Transverse colon (tissue), 4 donors: ENCODE measurements around the gene CBL. TPM values are rescaled to one million over a fixed set of nuclear protein-coding genes. Genes with fewer than 3 reads are reported as not detected.

Source experiments
- DNase-seq: peaks from one replicate; pipeline ENCODE4 v3.0.0-alpha.2; 2019
- H3K27ac ChIP-seq, 4 donors: fragments of 200-600 bp; sonication (generic); 2 replicates each; pipeline ENCODE4 v1.5.1; 2016 to 2018; ENCODE audit warnings: inconsistent platforms in 4 of 4
- H3K27me3 ChIP-seq: fragments of 200-600 bp; sonication (generic); 2 replicates; pipeline ENCODE4 v1.5.1; 2017; ENCODE audit warnings: inconsistent platforms
- H3K36me3 ChIP-seq, 4 donors: fragments of 200-600 bp; sonication (generic); 2 replicates each; pipeline ENCODE4 v1.5.1; 2017 to 2019; ENCODE audit warnings: inconsistent platforms in 4 of 4
- H3K4me1 ChIP-seq, 4 donors: fragments of 200-600 bp; sonication (generic); 2 replicates each; pipeline ENCODE4 v1.5.1; 2017 to 2020; ENCODE audit warnings: inconsistent platforms in 4 of 4
- H3K4me3 ChIP-seq, 4 donors: fragments of 200-600 bp; sonication (generic); 1 replicate in 1 of 4; 2 replicates in 3 of 4; pipeline versions ENCODE4 v1.5.1 to v1.6.1; 2017 to 2019; ENCODE audit warnings: inconsistent platforms in 4 of 4
- H3K9me3 ChIP-seq, 2 donors: fragments of 200-600 bp; sonication (generic); 2 replicates each; pipeline ENCODE4 v1.5.1; 2017 to 2019; ENCODE audit warnings: inconsistent platforms in 2 of 2
- EP300 ChIP-seq: sonication (generic); formaldehyde crosslinking; IDR thresholded peaks from one replicate; pipeline ENCODE4 v1.6.1; 2017; ENCODE audit warnings: antibody characterized with exemption, low read depth
- POLR2A ChIP-seq: fragments of 450-650 bp; IDR thresholded peaks from one replicate; pipeline ENCODE4 v1.6.1; 2016; ENCODE audit warnings: antibody characterized with exemption, mild to moderate bottlenecking, moderate library complexity
- POLR2AphosphoS5 ChIP-seq, 3 donors: sonication (generic); formaldehyde crosslinking; IDR thresholded peaks; one replicate each; pipeline ENCODE4 v1.6.1; 2016; ENCODE audit warnings: antibody characterized with exemption in 3 of 3
- whole genome bisulfite sequencing, 2 donors: methylation state at CpG; one replicate each; pipeline ENCODE4 v1.1.5; 2018; ENCODE audit warnings: low coverage in 1 of 2; 5-methylcytosine and 5-hydroxymethylcytosine counted together
- in situ Hi-C, 4 donors: fragments of 200-750 bp; cut with MboI; loops; one replicate each; pipeline versions ENCODE4 v1.15.0 to v1.15.1; 2017; ENCODE audit warnings: low sequenced_read_pairs in 3 of 4, low pct_ligation_motif_present in 1 of 4, low pct_unique_long_range_greater_than_20kb in 1 of 4
- intact Hi-C: fragments of 100-400 bp; cut with DNase I; formaldehyde crosslinking; loops from one replicate; pipeline ENCODE4 v1.15.1; 2023; ENCODE audit warnings: low total_unique reads
- total RNA-seq, 4 donors: library from RNA; depleted of rRNA; stranded (reverse); fragments of >200 nt; gene quantifications; one replicate each; pipeline ENCODE4 v1.1.0, GENCODE V29; 2016
- TF ChIP-seq, protein P1 (sequence below), 5 experiments: fragments of 200-600 bp in 3 of 5; fragments of 450-650 bp in 2 of 5; sonication (generic) in 3 of 5; IDR thresholded peaks; 1 replicate in 2 of 5; 2 replicates in 3 of 5; pipeline ENCODE4 v1.5.1; 2016 to 2017; ENCODE audit warnings: antibody characterized with exemption in 5 of 5, inconsistent platforms in 3 of 5, mild to moderate bottlenecking in 2 of 5, moderate library complexity in 1 of 5

Gene CBL
- total RNA-seq, 4 donors from 2014 or later, result 6.8 to 18.7 (median 12.4) TPM

DNA sequence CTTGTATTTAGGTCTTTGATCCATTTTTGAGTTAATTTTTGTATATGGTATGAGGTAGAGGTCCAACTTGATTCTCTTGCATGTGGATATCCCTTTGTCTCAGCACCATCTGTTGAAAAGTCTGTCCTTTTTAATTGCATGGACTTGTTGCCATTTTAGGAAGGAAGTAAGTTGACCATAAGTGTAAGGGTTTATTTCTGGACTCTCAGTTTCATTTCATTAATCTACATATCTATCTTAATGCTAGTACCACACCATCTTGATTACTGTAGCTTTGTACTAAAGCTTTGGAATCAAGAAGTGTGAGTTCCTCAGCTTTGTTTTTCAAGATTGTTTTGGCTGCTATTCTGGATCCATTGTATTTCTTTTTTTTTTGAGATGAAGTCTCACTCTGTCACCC, 31.4 kb downstream of the CBL start:
- H3K36me3 ChIP-seq, result peaks cover 0 to 14% (median 0%) of the 10 kb centered on the region in 4 donors
- intact Hi-C loops, result no loop called here
- no peaks in the 10 kb centered on the region for H3K27me3 ChIP-seq
- in situ Hi-C loops, result no loop called here
- no peak overlapping the region for H3K4me3 ChIP-seq
- no peak overlapping the region for H3K27ac ChIP-seq
- peaks cover 0 to 4% (median 0%) of the 10 kb centered on the region in 4 donors for H3K4me1 ChIP-seq
- TF ChIP-seq EP300, result no peak
- TF ChIP-seq, protein P1, sequence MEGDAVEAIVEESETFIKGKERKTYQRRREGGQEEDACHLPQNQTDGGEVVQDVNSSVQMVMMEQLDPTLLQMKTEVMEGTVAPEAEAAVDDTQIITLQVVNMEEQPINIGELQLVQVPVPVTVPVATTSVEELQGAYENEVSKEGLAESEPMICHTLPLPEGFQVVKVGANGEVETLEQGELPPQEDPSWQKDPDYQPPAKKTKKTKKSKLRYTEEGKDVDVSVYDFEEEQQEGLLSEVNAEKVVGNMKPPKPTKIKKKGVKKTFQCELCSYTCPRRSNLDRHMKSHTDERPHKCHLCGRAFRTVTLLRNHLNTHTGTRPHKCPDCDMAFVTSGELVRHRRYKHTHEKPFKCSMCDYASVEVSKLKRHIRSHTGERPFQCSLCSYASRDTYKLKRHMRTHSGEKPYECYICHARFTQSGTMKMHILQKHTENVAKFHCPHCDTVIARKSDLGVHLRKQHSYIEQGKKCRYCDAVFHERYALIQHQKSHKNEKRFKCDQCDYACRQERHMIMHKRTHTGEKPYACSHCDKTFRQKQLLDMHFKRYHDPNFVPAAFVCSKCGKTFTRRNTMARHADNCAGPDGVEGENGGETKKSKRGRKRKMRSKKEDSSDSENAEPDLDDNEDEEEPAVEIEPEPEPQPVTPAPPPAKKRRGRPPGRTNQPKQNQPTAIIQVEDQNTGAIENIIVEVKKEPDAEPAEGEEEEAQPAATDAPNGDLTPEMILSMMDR (IDR thresholded peaks at IDR 0.05), result no peak
- TF ChIP-seq POLR2AphosphoS5 (IDR thresholded peaks at IDR 0.05), result no peak
- TF ChIP-seq POLR2A, result no peak
- DNase-seq, result no peak
- no peaks in the 10 kb centered on the region for H3K9me3 ChIP-seq

DNA sequence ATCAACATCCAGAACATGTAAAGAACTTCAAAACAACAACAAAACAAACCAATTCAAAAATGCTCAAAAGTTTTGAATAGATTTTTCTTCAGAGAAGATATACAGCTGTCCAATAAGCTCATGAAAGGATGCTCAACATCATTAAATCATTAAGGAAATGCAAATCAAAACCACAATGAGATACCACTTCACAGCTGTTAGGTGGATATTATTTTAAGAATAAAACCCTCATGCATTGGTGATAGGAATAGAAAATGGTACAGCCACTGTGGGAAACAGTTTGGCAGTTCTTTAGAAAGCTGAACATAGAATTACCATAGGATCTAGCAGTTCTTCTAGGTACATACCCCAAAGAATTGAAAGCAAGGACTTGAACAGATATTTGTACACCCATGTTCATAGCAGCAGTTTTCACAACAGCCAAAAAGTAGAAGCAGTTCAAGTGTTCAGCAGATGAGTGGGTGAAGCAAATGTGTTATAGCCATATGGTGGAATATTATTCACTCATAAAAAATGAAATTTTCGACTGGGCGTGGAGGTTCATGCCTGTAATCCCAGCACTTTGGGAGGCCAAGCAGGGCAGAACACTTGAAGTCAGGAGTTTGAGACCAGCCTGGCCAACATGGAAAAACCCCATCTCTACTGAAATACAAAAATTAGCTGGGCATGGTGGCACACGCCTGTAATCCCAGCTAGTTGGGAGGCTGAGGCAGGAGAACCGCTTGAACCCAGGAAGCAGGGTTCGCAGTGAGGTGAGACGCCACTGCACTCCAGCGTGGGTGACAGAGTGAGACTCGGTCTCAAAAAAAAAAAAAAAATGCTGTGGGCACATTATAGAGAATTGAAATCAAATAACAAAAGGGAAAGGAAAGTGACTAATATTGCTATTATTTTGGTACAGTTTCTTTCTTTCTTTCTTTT, 42.9 kb downstream of the CBL start:
- in situ Hi-C loops, result no loop called here
- Histone ChIP-seq H3K36me3 (no peaks in the 10 kb centered on the region), H3K27ac (no peak overlapping the region), H3K4me1 (peaks cover 0 to 5% (median 0%) of the 10 kb centered on the region in 4 donors), H3K4me3 (no peak overlapping the region), H3K27me3 (no peaks in the 10 kb centered on the region), H3K9me3 (no peaks in the 10 kb centered on the region)
- TF ChIP-seq POLR2AphosphoS5 (IDR thresholded peaks at IDR 0.05), result no peak
- DNase-seq, result no peak
- intact Hi-C loops, result no loop called here
- WGBS, 2 donors, result 92 to 94% methylated on average over 2 to 8 of the region's 8 CpGs

DNA sequence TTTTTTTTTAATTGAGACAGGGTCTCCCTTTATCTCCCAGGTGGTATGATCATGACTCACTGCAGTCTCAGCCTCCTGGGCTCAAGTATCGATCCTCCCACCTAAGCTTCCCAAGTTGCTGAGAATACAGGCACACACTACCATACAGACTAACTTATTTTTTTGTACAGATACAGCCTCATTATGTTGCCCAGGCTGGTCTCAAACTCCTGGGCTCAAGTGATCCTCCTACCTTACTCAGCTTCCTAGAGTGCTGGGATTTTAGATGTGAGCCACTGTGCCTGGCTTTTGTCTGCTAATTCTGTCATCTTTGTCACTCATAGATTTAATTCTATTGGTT, 43.5 kb downstream of the CBL start:
- Histone ChIP-seq H3K27me3 (no peaks in the 10 kb centered on the region), H3K4me1 (peaks cover 0 to 5% (median 0%) of the 10 kb centered on the region in 4 donors), H3K9me3 (no peaks in the 10 kb centered on the region), H3K4me3 (no peak overlapping the region), H3K27ac (no peak overlapping the region), H3K36me3 (no peaks in the 10 kb centered on the region)
- DNase-seq, result no peak
- intact Hi-C loops (no loop called here), in situ Hi-C loops (no loop called here)
- 75 to 88% methylated on average over 1 of the region's 1 CpG for WGBS, 2 donors
- TF ChIP-seq EP300, result no peak
- TF ChIP-seq POLR2A, result no peak
- TF ChIP-seq POLR2AphosphoS5 (IDR thresholded peaks at IDR 0.05), result no peak
- TF ChIP-seq, protein P1 (IDR thresholded peaks at IDR 0.05), result no peak

DNA sequence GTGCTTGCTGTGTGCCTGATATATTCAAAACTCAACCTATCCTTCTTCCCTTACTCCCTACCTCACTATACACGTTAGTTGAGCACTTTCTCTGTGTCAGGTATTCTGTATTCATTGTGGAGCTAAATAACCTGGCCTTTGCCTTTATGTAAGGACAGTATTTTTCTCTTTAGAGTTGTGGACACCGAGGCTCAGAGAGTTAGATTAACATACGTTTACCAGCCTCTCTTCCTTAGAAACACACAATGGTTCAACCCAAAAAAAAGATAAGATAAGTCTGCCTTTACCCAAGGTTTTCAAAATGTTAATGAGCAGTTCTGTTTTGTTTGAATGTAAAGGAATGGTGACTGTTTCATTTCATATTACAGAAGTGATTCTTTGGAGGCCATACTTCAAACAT, 45.0 kb downstream of the CBL start:
- intact Hi-C loops (no loop called here), in situ Hi-C loops (no loop called here)
- Histone ChIP-seq H3K27ac (no peak overlapping the region), H3K27me3 (no peaks in the 10 kb centered on the region), H3K9me3 (no peaks in the 10 kb centered on the region), H3K36me3 (no peaks in the 10 kb centered on the region), H3K4me3 (no peak overlapping the region), H3K4me1 (peaks cover 0 to 5% (median 0%) of the 10 kb centered on the region in 4 donors)
- WGBS, 2 donors, result 78 to 82% methylated on average over 3 of the region's 3 CpGs
- TF ChIP-seq, protein P1 (IDR thresholded peaks at IDR 0.05), result no peak
- TF ChIP-seq POLR2A (no peak), POLR2AphosphoS5 (IDR thresholded peaks at IDR 0.05) (no peak)
- no peak for DNase-seq

DNA sequence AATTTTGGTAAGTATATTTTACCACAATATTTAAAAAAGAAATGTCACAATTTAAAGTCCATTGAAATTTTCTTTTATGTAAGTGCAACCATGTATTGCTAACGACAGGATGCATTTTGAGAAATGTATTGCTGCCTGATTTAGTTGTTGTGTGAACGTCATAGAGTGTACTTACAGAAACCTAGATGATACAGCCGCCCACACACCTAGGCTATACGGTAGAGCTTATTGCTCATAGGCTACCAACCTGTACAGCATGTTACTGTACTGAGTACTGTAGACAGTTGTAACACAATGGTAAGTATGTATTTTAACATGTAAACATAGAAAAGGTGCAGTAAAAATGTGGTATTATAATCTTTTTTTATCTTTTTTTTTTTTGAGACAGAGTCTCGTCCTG, 48.1 kb downstream of the CBL start:
- Histone ChIP-seq H3K4me3 (no peak overlapping the region), H3K27me3 (no peaks in the 10 kb centered on the region), H3K27ac (no peak overlapping the region), H3K36me3 (no peaks in the 10 kb centered on the region), H3K9me3 (no peaks in the 10 kb centered on the region), H3K4me1 (peaks cover 0 to 5% (median 0%) of the 10 kb centered on the region in 4 donors)
- in situ Hi-C loops (no loop called here), intact Hi-C loops (no loop called here)
- no peak for DNase-seq
- TF ChIP-seq, protein P1 (IDR thresholded peaks at IDR 0.05), result no peak
- TF ChIP-seq EP300, result no peak
- no peak for TF ChIP-seq POLR2A
- TF ChIP-seq POLR2AphosphoS5 (IDR thresholded peaks at IDR 0.05), result no peak
- WGBS, 2 donors, result 88 to 89% methylated on average over 4 to 5 of the region's 5 CpGs
